Measurements from ENCODE around the gene TBCCD1.
A peak's percentile ranks its signal among the peaks of the same experiment; 100 is the strongest.

Gene TBCCD1

GRCh38 chr3:186551387-186551786 is 15.8 kb downstream of the TBCCD1 start:
- H3K4me3 ChIP-seq (ENCODE audit: low read depth, low read length), result no peak overlapping the region
- DNase-seq (ENCODE audit: low read depth), result no peak
- TF ChIP-seq CTCF (conservative IDR thresholded peaks at IDR 0.05; ENCODE audit: low read depth, low read length), result no peak

GRCh38 chr3:186549497-186549896 is 17.6 kb downstream of the TBCCD1 start:
- H3K4me3 ChIP-seq (ENCODE audit: low read depth, low read length), result no peak overlapping the region
- TF ChIP-seq CTCF (conservative IDR thresholded peaks at IDR 0.05; ENCODE audit: low read depth, low read length), result no peak
- no peak for DNase-seq (ENCODE audit: low read depth)

GRCh38 chr3:186544281-186544680 is 22.9 kb downstream of the TBCCD1 start, which contains the start of gene CRYGS:
Gene CRYGS (minus strand): TSS chr3:186544380. CDS start chr3:186544326, 54 bp downstream.
- no peak for TF ChIP-seq CTCF (conservative IDR thresholded peaks at IDR 0.05; ENCODE audit: low read depth, low read length)
- H3K4me3 ChIP-seq (ENCODE audit: low read depth, low read length), result no peak within 1 kb of the TSS
- no peak for DNase-seq (ENCODE audit: low read depth)

GRCh38 chr3:186540835-186541226 is 26.3 kb downstream of the TBCCD1 start:
- no peak overlapping the region for H3K4me3 ChIP-seq (ENCODE audit: low read depth, low read length)
- no peak for TF ChIP-seq CTCF (conservative IDR thresholded peaks at IDR 0.05; ENCODE audit: low read depth, low read length)
- DNase-seq (ENCODE audit: low read depth), result no peak

- peak; percentile 88 for DNase-seq (ENCODE audit: low read depth)
- peak; percentile 77 for TF ChIP-seq CTCF (conservative IDR thresholded peaks at IDR 0.05; ENCODE audit: low read depth, low read length)
- no peak overlapping the region for H3K4me3 ChIP-seq (ENCODE audit: low read depth, low read length)
Measured at GRCh38 chr3:186540221-186540834, 26.8 kb downstream of the TBCCD1 start.

- H3K4me3 ChIP-seq (ENCODE audit: low read depth, low read length), result no peak overlapping the region
- no peak for TF ChIP-seq CTCF (conservative IDR thresholded peaks at IDR 0.05; ENCODE audit: low read depth, low read length)
- no peak for DNase-seq (ENCODE audit: low read depth)
Measured at GRCh38 chr3:186538779-186539178, 28.4 kb downstream of the TBCCD1 start.
